OCI-LY3 (cell line): ENCODE data around the gene BLID.

Experiments
- CTCF ChIP-seq: fragments of 200-600, 300-600 bp; sonication (generic); IDR thresholded peaks from 2 replicates; pipeline ENCODE4 v1.5.1; 2014; ENCODE audit warnings: antibody characterized with exemption, low read length, low read depth
- EZH2phosphoT487 ChIP-seq: fragments of 200-600 bp; shearing (Covaris generic); IDR thresholded peaks from 2 replicates; pipeline ENCODE4 v1.6.1; 2018; ENCODE audit warnings: antibody characterized with exemption, mixed run types, low read depth

GRCh38 chr11:122150216-122151124, 34.5 kb upstream of the BLID start:
- no peak for TF ChIP-seq CTCF
- TF ChIP-seq EZH2phosphoT487: no peak
